NT2/D1 (cell line): ENCODE measurements around the gene DGAT2L6.

Experiments used
- DNase-seq: peaks from one replicate; pipeline ENCODE4 v3.0.0-alpha.2; 2011; ENCODE audit warnings: low read depth, low spot score
- H3K27me3 ChIP-seq: 2 replicates; pipeline ENCODE4 v1.6.0; 2011; ENCODE audit warnings: mild to moderate bottlenecking; ENCODE audit not compliant: insufficient read length, insufficient read depth
- H3K36me3 ChIP-seq: 2 replicates; pipeline ENCODE4 v1.6.1; 2011; ENCODE audit warnings: mild to moderate bottlenecking, low read length, mixed read lengths; ENCODE audit not compliant: insufficient read depth, insufficient read length
- H3K4me1 ChIP-seq: 2 replicates; pipeline ENCODE4 v1.5.1; 2011; ENCODE audit not compliant: insufficient read depth, insufficient read length
- H3K4me3 ChIP-seq: 2 replicates; pipeline ENCODE4 v1.5.1; 2011; ENCODE audit warnings: low read depth; ENCODE audit not compliant: insufficient read length
- H3K9ac ChIP-seq: 2 replicates; pipeline ENCODE4 v1.6.0; 2011; ENCODE audit warnings: low read depth; ENCODE audit not compliant: insufficient read length
- H3K9me3 ChIP-seq: 2 replicates; pipeline ENCODE4 v1.5.1; 2011; ENCODE audit warnings: mild to moderate bottlenecking, low read length; ENCODE audit not compliant: insufficient read depth
- SUZ12 ChIP-seq: IDR thresholded peaks from 2 replicates; pipeline ENCODE4 v1.6.1; 2011; ENCODE audit not compliant: insufficient read length, insufficient read depth; ENCODE audit errors: extremely low read depth
- YY1 ChIP-seq: IDR thresholded peaks from 2 replicates; pipeline ENCODE4 v1.6.1; 2011; ENCODE audit not compliant: insufficient read length, insufficient read depth
- ZNF274 ChIP-seq: IDR thresholded peaks from 2 replicates; pipeline ENCODE4 v1.6.1; 2011; ENCODE audit warnings: mild to moderate bottlenecking, low read depth, low read length

DGAT2L6 gene

DNA sequence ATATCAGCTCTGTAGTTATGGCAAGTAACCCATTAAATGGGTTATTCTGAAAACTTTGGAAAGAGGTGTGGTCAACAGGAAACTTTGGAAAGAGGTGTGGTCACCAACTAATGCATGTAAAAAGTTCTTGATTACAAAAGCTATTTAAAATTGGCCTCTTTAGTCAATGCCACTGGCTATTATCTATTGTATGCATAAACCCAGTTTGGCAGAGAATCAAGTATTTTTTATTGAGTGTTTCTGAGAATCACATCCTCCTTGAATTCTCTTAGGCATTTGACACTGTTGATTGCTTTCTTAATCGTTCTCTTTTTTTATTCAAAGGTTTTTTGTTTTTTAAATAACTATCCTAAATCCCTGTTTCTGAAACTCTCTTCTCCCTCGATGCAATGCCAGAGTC lies 75.2 kb downstream of the DGAT2L6 start:
- Histone ChIP-seq H3K9ac (no peak overlapping the region), H3K4me1 (no peaks in the 10 kb centered on the region), H3K9me3 (no peaks in the 10 kb centered on the region), H3K4me3 (no peak overlapping the region), H3K36me3 (no peaks in the 10 kb centered on the region), H3K27me3 (no peaks in the 10 kb centered on the region)
- DNase-seq: no peak
- TF ChIP-seq SUZ12 (no peak), ZNF274 (no peak), YY1 (no peak)

DNA sequence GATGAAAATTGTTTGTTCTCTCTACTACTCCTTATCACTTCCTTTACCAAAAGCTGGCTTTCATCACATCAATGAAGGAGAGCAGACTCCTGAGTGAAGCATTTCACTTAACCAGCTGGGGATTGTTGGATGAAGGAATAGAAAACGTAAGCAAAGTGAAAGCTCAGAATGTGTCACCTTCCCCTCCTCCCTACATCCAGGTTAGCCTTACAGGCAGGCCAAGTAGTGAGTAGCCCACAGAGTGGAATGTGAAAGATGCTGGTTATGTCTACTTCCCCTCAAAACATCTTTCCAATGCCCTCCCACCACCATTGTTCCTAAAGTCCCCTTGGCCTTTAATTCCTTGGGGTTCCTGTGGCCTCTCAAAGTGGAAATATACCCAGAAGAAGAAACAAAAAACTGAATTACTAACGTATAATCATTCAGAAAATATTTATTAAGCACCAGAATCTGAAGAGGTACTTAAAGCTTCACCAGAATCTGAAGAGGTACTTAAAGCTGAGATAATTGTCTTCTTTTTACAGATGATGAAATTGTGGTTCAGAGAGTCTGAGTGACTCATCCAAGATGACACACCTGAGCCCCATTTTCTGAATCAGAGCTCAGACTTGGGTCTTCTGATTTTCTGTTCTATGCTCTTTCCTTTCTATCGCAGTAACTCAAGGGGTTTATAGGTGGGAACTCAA lies 76.2 kb downstream of the DGAT2L6 start:
- H3K27me3 ChIP-seq: no peaks in the 10 kb centered on the region
- no peak overlapping the region for H3K4me3 ChIP-seq
- no peak for TF ChIP-seq ZNF274
- TF ChIP-seq SUZ12: no peak
- TF ChIP-seq YY1: no peak
- no peak for DNase-seq
- H3K36me3 ChIP-seq: no peaks in the 10 kb centered on the region
- H3K9me3 ChIP-seq: no peaks in the 10 kb centered on the region
- H3K4me1 ChIP-seq: no peaks in the 10 kb centered on the region
- no peak overlapping the region for H3K9ac ChIP-seq

DNA sequence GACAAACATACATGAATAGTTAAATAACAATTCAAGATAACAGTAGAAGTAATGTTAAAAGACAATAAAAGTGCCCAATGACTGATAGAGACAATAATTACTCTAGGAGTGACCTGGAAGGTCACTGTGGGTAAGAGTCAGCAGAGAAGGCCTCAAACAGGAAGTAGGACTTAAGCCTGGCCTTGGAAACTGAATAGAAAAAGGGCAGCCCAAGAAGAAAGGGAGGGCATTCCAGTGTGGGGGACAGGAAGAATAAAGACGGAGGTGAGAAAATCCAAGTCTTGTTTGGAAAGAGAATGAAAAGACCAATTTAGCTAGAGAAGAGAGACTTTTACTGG lies 76.7 kb downstream of the DGAT2L6 start:
- no peak overlapping the region for H3K9ac ChIP-seq
- no peaks in the 10 kb centered on the region for H3K4me1 ChIP-seq
- no peaks in the 10 kb centered on the region for H3K36me3 ChIP-seq
- no peak for DNase-seq
- H3K4me3 ChIP-seq: no peak overlapping the region
- TF ChIP-seq SUZ12 (no peak), ZNF274 (no peak), YY1 (no peak)
- no peaks in the 10 kb centered on the region for H3K9me3 ChIP-seq
- no peaks in the 10 kb centered on the region for H3K27me3 ChIP-seq

DNA sequence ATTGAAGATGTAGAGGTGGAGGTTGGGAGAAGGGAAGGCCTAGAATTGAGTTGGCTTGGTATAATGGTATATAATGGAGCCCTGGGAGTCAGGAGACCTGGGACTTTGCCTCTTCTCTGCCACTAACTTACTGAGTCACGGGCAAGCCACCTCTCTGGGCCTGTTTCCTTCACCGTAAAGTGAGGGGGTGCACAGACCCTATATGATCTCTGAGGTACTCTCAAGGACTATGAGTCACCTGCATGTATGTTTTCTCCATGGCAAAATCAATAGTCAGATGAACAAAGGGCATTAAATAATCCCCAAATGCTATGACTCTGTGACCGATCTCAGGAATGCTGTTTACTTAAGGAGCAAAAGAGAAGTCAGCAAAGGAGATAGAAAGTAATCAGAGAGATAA lies 77.6 kb downstream of the DGAT2L6 start:
- H3K36me3 ChIP-seq: no peaks in the 10 kb centered on the region
- no peaks in the 10 kb centered on the region for H3K4me1 ChIP-seq
- DNase-seq: no peak
- no peak for TF ChIP-seq SUZ12
- no peak for TF ChIP-seq YY1
- no peak for TF ChIP-seq ZNF274
- no peaks in the 10 kb centered on the region for H3K9me3 ChIP-seq
- H3K4me3 ChIP-seq: no peak overlapping the region
- no peaks in the 10 kb centered on the region for H3K27me3 ChIP-seq
- H3K9ac ChIP-seq: no peak overlapping the region
